HG03342 (cell line): Measurements from ENCODE around the gene FAM83F.

Experiments used
- ATAC-seq: cut with Tn5 transposase; IDR thresholded peaks from one replicate; pipeline ENCODE4 v1.9.1; 2021; ENCODE audit warnings: mild to moderate bottlenecking, moderate library complexity; ENCODE audit not compliant: unreplicated experiment

The FAM83F gene

GRCh38 chr22:40030758-40031095, 36.0 kb downstream of the FAM83F start:
- no peak for ATAC-seq

DNA sequence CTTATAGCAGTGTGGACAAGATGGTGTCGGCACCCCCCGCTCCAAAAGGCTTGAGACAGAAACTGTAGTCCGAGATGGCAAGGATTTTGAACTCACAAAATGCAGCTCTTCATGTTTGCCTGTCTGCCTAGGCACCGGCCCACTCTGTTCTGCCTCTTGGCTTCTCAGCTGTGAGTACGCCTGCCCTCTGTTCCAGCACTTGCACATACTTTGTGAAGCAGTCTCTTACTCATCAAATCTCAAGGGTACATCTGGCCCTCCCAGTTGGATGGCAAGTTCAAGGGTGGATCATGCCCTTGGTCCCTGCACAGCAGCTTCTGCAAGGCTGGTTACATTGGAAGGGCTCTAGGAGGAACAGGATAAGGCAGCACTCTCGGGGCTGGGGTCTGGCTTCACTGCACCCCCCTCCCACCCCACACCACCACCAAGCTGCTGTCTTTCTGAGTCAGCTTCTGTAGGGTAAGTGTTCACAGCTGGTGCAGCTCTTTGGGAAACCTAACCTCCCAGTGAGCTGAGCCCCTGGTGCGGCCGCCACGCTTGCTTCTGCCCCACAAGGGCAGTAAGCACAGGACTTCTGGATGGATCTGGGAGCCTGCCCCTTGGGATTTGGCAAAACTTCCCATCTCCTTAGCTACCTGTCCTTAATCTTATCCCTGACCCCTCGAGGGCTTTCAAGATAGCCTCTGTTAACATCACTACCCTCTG, 37.2 kb downstream of the FAM83F start:
- no peak for ATAC-seq

DNA sequence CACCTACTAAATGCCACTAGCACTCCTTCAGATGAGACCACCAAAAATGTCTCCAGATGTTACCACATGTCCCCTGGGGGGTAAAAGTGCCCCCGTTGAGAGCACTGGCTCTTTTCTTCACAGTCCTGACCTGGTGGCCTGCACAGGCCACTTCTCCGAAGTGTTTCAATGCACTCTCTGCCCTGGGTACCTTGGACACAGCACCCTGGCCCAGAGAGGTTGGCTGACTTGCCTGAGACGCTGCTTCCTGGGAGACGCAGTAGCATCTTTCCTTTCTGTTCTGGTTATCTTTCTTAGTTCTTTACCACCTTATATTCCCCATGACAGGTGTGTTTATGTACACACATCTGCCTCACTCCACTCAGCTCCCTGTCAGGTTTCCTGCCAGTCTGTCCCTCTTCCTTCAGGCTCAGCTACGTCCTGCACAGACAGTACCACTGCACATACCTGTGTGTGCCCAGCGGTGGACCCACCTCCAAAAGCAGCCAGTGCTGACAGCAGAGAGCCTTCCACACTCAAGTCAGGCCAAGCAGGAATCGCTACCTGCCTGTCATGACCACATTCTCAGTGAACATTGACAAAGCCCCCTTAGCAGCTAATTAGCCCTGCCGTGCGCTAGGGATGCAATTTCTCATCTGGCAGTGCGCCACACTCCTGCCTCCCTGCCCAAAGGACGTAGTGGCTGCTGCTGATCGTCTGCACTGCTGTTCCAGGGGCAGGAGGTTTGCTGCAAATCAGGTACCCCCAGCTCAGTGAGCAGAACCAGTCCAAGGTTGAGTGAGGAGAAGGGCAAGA, 39.0 kb downstream of the FAM83F start:
- no peak for ATAC-seq

GRCh38 chr22:40035351-40035750, 40.6 kb downstream of the FAM83F start:
- ATAC-seq = no peak

GRCh38 chr22:40036126-40036525, 41.4 kb downstream of the FAM83F start:
- ATAC-seq = no peak

DNA sequence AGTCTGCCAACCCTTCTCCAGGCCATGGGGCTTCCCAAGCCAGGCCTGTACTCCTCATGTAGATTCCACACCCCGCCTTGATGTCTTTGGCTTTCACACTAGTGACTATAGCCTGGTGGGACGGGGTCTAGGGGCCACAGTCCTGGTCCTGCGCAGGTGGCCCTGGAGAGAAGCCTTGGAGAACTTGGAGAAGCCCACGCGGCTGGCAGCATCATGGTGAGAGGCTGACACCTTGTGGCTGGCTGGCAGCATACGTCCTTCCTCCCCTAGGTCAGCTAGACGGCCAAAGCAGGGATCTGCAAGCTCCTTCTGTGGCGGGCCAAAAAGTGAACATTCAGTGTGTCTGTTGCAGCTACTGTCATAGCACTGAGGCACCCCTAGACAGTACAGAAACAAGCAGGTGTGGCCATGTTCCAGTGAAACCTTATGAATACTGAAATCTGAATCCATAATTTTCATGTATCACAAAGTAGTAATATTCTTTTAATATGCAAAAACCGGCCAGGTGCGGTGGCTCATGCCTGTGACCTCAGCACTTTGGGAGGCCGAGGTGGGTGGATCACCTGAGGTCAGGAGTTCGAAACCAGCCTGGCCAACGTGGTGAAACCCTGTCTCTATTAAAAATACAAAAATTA, 42.0 kb downstream of the FAM83F start:
- ATAC-seq = no peak

DNA sequence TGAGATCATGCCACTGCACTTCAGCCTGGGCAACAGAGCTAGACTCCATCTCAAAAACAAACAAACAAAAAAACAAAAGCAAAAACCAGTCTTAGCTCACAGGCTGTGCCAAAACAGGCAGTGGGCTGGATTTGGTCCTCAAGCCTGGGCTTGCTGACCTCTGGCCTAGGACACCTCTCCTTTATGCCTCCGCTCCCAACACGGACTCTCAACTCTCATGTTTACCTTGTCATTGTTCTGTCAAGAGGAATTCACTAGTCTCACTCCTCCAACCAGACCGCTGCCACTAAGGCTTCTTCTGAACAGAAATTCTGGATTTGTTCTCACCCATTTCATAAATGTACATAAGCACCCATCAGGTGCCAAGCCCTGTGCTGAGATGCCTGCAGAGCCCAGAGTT, 42.6 kb downstream of the FAM83F start:
- no peak for ATAC-seq

GRCh38 chr22:40039482-40040115, 44.8 kb downstream of the FAM83F start:
- no peak for ATAC-seq

GRCh38 chr22:40040927-40041326, 46.2 kb downstream of the FAM83F start:
- no peak for ATAC-seq

DNA sequence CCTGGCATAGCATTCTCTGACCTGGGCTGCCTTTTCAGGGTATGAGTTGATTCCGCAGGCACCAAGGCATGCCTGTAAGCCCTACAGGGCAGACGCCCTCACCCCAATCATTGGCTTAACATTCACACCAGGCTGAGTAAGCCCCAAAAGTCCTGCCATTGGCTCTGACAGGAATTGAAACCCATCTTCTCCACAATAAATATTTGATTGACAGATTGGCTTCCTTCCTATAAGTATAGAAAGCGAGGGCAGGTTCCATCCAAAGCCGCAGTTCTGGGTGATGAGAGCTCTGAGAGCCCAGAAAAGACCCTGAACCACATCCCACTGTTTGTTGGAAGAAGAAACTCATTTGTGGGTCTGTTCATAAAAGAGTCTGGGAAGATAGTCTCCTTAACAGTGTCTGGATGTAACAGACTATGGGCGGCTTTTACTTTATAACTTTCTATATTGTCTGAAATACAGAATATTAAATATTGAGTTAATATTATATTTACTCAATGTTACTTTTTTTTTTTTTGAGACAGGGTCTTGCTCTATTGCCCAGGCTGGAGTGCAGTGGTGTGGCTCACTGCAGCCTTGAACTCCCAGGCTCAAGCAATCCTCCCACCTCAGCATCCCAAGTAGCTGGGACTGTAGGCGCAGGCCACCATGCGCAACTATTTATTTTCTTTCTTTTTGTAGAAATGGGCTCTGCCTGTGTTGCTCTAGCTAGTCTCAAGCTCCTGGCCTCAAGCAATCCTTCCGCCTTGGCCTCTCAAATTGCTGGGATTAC, 46.8 kb downstream of the FAM83F start:
- no peak for ATAC-seq

- ATAC-seq = no peak
These were observed 47.6 kb downstream of the FAM83F start for GRCh38 chr22:40042312-40042711.

- no peak for ATAC-seq
These were observed 48.3 kb downstream of the FAM83F start for GRCh38 chr22:40043081-40043480.

- ATAC-seq = no peak
These were observed 49.0 kb downstream of the FAM83F start for GRCh38 chr22:40043793-40044101.

DNA sequence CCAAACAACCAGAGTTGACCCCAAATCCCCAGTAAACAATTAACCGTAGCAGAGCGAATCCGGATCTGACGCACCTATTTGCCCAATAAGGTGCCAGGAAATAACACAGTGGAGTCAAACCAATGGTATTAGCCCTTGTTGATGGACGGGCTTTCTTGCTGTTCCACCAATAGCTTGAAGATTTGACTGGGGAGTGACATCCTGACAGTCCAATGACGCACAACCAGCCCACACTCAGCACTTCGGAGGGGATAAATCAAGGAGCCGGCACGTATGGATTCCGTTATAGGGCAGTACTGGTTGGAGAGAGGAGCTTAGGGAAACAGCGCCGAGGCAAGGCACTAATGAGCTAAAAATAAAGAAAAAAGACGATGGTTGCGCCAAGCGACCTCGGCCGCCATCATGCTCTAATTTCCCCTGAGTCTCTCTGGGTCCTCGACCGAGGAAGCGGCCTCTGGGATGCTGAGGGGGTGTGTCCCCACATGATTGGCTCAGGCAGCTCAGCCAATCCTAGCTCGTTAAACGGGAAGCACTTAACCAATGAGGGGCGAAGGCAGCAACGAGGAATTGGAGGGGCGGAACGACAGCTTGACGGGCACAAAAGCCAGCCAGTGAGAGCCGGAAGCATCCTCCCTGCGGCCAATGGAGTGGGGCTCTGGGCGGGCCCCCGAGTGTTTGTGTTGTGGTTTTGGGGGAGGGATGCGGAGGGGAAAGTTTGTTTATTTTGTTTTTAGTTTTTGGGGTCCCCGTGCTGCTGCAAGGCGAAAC, 49.5 kb downstream of the FAM83F start:
- ATAC-seq = peak; percentile 78

GRCh38 chr22:40044870-40045834, 50.4 kb downstream of the FAM83F start:
- ATAC-seq = peak; percentile 26

DNA sequence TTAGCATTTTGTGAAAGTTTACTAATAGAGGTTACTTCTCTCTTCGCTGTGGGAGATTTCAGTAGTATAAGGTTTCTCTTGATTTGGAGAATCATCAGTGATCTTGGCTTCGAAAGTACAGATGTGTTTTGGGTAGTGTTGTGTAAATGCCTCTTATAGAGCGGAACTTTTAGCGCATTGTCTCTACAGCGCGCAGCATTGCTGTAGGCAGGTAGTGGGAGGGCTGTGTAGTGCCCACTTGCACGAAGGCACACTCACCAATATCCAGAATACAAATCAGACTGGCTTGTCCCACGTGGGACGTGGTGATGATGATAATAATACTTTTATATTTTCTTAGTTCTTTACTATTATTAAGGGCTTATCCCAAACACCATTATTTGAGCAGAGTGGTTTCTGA, 51.4 kb downstream of the FAM83F start:
- ATAC-seq = no peak

- ATAC-seq = peak; percentile 76
These were observed 55.5 kb downstream of the FAM83F start for GRCh38 chr22:40050258-40050657.

DNA sequence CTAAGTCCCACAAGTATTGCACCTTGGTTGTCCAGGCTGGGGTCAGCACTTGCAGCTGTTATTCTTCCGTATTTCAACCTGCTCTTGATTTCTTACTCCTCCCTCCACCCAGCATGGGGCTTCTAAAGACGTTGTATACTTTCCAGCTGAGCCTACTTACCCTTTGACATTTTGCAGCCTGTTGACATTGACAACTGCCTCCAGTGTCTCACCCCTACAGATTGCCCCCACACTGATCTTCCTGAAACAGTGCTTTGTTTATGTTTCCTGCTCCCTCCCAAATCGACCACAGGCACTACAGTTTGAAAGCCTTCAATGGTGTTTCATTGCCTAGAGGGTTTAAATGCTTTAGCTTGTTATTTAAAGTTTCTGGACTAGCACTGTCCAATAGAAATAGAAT, 56.6 kb downstream of the FAM83F start:
- ATAC-seq = no peak

DNA sequence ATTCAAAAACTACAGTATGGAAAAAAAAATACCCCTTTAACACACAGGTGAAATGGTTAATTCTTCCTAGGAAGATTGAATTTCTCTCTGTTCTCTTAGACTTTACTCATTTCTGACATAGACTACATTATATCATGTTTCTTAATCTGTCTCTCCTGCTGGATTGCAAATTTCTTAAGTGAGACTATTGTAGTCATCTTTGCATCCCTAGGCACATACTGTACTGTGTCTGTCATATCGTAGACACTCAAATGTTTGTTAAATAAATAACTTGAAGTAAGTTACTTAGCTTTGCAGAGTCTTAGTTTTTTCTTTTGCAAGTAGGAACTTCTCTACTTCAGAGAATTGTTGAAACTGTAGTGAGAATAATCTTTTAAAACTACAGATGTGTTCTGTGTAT, 58.7 kb downstream of the FAM83F start:
- no peak for ATAC-seq
